ENCODE measurements around the gene GAL3ST1.

DNA sequence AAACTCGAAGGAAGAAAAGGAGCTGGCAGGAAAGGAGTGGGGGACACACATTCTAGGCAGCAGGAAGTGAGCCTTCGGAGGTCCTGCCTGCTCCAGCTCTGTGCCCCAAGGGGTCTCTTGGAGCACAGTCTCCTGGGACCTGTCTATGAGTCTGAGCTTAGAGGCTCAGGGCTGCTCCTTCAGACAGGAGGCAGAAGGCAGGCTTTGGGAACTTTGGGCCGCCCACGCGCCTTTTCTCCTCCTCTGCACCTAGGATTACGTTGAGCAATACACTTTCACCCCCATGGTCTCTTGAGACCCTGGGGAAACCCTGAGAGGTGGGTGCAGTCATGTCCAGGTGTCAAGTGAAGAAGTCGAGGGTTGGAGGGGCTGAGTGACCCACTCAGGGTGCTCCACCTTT, 33.5 kb upstream of the GAL3ST1 start:
- TF ChIP-seq JUN (IDR thresholded peaks at IDR 0.05; ENCODE audit: low read depth, low read length) = no peak
- TF ChIP-seq, protein P1, sequence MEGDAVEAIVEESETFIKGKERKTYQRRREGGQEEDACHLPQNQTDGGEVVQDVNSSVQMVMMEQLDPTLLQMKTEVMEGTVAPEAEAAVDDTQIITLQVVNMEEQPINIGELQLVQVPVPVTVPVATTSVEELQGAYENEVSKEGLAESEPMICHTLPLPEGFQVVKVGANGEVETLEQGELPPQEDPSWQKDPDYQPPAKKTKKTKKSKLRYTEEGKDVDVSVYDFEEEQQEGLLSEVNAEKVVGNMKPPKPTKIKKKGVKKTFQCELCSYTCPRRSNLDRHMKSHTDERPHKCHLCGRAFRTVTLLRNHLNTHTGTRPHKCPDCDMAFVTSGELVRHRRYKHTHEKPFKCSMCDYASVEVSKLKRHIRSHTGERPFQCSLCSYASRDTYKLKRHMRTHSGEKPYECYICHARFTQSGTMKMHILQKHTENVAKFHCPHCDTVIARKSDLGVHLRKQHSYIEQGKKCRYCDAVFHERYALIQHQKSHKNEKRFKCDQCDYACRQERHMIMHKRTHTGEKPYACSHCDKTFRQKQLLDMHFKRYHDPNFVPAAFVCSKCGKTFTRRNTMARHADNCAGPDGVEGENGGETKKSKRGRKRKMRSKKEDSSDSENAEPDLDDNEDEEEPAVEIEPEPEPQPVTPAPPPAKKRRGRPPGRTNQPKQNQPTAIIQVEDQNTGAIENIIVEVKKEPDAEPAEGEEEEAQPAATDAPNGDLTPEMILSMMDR (IDR thresholded peaks at IDR 0.05; ENCODE audit: control extremely low read depth in 1 of 3, insufficient read depth in 1 of 3, low read depth in 1 of 3, low read length in 3 of 3) = no peak
- TF ChIP-seq EZH2 (IDR thresholded peaks at IDR 0.05; ENCODE audit: low read depth, low read length, severe bottlenecking) = no peak
- no peak for TF ChIP-seq POLR2A (IDR thresholded peaks at IDR 0.05; ENCODE audit: control extremely low read depth in 1 of 2, low read depth in 2 of 2, low read length in 2 of 2)
- no peak for TF ChIP-seq TEAD4 (IDR thresholded peaks at IDR 0.05; ENCODE audit: low read depth, low read length)
- TF ChIP-seq RAD21 (IDR thresholded peaks at IDR 0.05 in 1 of 2, conservative IDR thresholded peaks at IDR 0.05 in 1 of 2; ENCODE audit: low read depth in 2 of 2, low read length in 2 of 2) = no peak
- TF ChIP-seq RXRA (IDR thresholded peaks at IDR 0.05; ENCODE audit: insufficient read depth, low read depth, low read length) = no peak
- no peak for TF ChIP-seq POLR2AphosphoS5 (IDR thresholded peaks at IDR 0.05; ENCODE audit: low read depth, low read length)
- TF ChIP-seq KDM1A (IDR thresholded peaks at IDR 0.05; ENCODE audit: borderline replicate concordance, low read length) = no peak
- no peak for TF ChIP-seq CEBPB (IDR thresholded peaks at IDR 0.05; ENCODE audit: low read depth, low read length)
- TF ChIP-seq SUZ12 (IDR thresholded peaks at IDR 0.05; ENCODE audit: low read length) = no peak

All from H1 (cell line).